C4-2B (cell line): Measurements from ENCODE around the gene URB1.
"Not testable (repeated sequence)": the region's sequence is repeated elsewhere in the genome, so short reads cannot be mapped to it uniquely, and the experiment has no call there.

Experiments
- CTCF ChIP-seq: fragments of 450-650 bp; conservative IDR thresholded peaks from 2 replicates; pipeline ENCODE4 v1.5.1; 2017; ENCODE audit warnings: mild to moderate bottlenecking
- ZFX ChIP-seq: fragments of 450-650 bp; IDR thresholded peaks from 2 replicates; pipeline ENCODE4 v1.6.1; 2017

GRCh38 chr21:32310976-32311375, 81.8 kb downstream of the URB1 start:
- not testable (repeated sequence) for TF ChIP-seq CTCF, ZFX
